Measurements from ENCODE around the gene TCHH.
A peak's percentile ranks its signal among the peaks of the same experiment; 100 is the strongest.
"Not testable (repeated sequence)": the region's sequence is repeated elsewhere in the genome, so short reads cannot be mapped to it uniquely, and the experiment has no call there.

TCHH gene

DNA sequence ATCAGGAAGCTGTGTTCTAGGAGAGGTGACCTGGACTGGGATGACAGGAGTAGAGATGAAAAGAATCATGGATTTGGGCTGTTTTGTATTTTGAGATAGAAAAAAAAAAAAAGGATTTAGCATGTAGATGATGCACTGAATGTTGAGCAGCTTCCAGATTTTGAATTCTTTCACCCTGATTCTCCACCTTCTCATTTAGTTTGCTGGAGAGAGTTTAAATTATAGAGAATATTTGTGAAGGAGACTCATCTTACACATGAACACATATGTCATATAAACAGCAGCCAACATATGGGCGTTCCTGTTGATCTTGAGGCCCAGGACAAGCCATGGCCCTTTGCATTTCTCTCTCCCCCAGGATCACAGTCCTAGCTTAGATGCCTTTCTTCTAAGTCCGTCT, 36.4 kb upstream of the TCHH start:
- in situ Hi-C loops (cut with MboI; ENCODE audit: low sequenced_read_pairs, unreplicated experiment), result no loop called here
- DNase-seq (ENCODE audit: low spot score), result no peak

DNA sequence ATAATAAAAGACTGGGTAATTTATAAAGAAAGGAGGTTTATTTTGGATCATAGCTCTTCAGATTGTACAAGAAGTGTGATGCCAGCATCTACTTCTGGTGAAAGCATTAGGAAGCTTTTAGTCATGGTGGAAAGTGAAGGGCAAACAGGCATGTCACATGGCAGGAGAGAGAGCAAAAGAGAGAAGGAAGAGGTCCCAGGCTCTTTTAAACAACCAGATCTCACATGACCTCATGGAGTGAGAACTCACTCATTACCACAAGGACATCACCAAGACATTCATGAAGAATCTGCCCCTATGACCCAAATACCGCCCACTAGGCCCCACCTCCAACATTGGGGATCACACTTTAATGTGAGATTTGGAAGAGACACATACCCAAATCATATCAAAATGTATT, 33.7 kb upstream of the TCHH start:
- TF ChIP-seq, protein P1, sequence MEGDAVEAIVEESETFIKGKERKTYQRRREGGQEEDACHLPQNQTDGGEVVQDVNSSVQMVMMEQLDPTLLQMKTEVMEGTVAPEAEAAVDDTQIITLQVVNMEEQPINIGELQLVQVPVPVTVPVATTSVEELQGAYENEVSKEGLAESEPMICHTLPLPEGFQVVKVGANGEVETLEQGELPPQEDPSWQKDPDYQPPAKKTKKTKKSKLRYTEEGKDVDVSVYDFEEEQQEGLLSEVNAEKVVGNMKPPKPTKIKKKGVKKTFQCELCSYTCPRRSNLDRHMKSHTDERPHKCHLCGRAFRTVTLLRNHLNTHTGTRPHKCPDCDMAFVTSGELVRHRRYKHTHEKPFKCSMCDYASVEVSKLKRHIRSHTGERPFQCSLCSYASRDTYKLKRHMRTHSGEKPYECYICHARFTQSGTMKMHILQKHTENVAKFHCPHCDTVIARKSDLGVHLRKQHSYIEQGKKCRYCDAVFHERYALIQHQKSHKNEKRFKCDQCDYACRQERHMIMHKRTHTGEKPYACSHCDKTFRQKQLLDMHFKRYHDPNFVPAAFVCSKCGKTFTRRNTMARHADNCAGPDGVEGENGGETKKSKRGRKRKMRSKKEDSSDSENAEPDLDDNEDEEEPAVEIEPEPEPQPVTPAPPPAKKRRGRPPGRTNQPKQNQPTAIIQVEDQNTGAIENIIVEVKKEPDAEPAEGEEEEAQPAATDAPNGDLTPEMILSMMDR (IDR thresholded peaks at IDR 0.05; ENCODE audit: borderline replicate concordance, control extremely low read depth, extremely low read depth, insufficient read depth, missing control alignments), result no peak
- in situ Hi-C loops (cut with MboI; ENCODE audit: low sequenced_read_pairs, unreplicated experiment), result no loop called here

More for the DNA sequence above, 36.4 kb upstream of the TCHH start:
- TF ChIP-seq, protein P1 (IDR thresholded peaks at IDR 0.05; ENCODE audit: borderline replicate concordance, control extremely low read depth, extremely low read depth, insufficient read depth, missing control alignments), result no peak

DNA sequence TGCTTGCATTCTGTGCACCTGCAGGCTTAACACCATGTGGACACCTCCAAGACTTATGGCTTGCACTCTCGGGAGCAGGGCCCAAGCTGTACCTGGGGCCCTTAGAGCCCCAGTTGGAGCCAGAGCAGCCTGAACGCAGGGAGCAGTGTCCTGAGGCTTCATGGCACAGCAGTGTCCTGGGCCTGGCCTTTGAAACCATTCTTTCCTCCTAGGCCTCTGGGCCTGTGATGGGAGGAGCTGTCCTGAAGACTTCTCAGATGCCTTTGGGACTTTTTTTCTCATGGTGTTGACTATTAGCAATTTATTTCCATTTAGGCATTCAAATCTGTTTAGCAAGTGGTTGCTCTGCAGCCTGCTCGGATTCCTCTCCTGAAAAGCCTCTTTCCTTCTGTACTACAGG, 32.8 kb upstream of the TCHH start:
- in situ Hi-C loops (cut with MboI; ENCODE audit: low sequenced_read_pairs, unreplicated experiment), result no loop called here
- no peak for DNase-seq (ENCODE audit: low spot score)
- TF ChIP-seq, protein P1 (IDR thresholded peaks at IDR 0.05; ENCODE audit: borderline replicate concordance, control extremely low read depth, extremely low read depth, insufficient read depth, missing control alignments), result no peak

More for the DNA sequence above, 33.7 kb upstream of the TCHH start:
- no peak for DNase-seq (ENCODE audit: low spot score)

DNA sequence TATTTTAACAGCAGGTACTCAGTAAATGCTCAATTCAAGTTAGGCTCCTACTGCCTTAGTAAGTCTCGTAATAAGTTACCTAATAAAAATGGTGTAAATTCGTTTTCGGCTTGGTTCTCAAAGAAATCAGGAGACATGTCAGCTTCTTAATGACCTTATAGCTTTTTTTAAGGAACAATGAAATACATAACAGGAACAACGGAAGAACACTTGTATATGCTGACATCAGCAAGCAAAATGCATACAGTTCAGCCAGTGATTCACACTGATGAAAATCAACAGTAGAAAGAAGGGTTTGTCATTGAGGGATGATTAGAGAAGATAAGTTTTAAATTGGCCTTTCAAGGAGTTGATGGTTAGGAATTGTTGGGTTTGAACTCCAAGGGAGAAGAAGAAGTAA, 30.5 kb upstream of the TCHH start:
- no peak for DNase-seq (ENCODE audit: low spot score)
- in situ Hi-C loops (cut with MboI; ENCODE audit: low sequenced_read_pairs, unreplicated experiment), result no loop called here
- TF ChIP-seq, protein P1 (IDR thresholded peaks at IDR 0.05; ENCODE audit: borderline replicate concordance, control extremely low read depth, extremely low read depth, insufficient read depth, missing control alignments), result no peak

DNA sequence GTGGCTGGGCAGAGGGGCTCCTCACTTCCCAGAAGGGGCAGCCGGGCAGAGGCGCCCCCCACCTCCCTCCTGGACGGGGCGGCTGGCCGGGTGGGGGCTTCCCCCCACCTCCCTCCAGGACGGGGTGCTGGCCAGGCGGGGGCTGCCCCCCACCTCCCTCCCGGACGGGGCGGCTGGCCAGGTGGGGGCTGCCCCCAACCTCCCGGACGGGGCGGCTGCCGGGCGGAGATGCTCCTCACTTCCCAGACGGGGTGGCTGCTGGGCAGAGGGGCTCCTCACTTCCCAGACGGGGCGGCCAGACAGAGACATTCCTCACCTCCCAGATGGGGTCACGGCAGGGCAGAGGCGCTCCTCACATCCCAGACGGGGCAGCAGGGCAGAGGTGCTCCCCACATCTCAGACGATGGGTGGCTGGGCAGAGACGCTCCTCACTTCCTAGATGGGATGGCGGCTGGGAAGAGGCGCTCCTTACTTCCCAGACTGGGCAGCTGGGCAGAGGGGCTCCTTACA, 29.5 kb upstream of the TCHH start:
- in situ Hi-C loops (cut with MboI; ENCODE audit: low sequenced_read_pairs, unreplicated experiment); DNase-seq (ENCODE audit: low spot score): not testable (repeated sequence)

DNA sequence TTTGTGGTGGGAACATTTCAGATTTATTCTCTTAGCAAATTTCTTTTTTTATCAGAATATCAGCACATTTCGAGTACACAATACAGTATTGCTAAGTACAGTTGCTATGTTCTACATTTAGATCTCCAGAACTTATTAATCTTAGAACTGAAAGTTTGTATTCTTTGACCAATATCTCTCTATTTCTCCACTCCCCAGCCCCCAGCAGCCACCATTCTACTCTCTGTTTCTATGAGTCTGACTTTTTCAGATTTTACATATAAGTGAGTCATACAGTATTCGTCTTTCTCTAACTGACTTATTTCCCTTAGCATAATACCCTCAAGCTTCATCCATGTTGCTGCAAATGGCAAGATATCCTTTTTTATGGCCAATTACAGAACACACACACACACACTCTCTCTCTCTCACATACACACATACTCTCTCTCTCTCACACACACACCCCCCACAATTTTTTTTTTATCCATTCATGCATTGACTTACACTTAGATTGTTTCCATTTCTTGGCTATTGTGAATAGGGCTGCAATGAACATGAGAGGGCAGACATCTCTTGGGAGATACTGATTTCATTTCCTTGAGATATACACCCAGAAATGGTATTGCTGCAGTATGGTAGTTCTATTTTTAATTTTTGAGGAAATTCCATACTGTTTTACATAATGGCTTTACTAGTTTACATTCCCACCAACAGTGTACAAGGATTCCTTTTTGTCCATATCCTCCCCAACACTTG, 28.1 kb upstream of the TCHH start:
- in situ Hi-C loops (cut with MboI; ENCODE audit: low sequenced_read_pairs, unreplicated experiment), result no loop called here
- peak; percentile 26 for DNase-seq (ENCODE audit: low spot score)
- TF ChIP-seq, protein P1 (IDR thresholded peaks at IDR 0.05; ENCODE audit: borderline replicate concordance, control extremely low read depth, extremely low read depth, insufficient read depth, missing control alignments), result no peak

DNA sequence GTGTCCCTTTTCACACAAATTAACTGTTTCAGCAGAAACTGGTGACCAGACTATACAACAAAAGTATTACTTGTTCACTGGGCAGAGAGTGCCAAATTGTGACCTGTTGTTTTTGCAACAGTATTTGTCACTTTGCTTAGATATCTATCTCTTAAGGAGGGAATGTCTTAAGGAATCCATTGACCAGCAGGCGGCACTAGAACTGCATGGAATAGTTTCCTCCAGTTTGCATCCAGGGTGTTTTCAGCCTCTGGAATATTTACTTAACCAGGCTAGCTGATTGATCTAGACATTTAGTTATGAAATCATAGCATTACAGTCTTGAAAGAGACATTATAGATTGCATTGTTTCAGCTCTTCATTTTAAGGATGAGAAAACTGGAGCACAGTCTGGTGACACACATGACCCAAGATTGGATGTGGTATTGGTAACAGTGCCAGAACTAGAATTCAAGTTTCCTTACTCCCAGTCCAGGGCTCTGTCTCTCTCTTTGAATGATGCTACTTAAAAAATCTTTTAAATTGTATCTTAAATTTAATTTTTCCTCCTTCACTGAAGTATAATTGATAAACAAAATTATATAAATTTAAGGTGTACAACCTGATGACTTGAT, 26.8 kb upstream of the TCHH start:
- TF ChIP-seq, protein P1 (IDR thresholded peaks at IDR 0.05; ENCODE audit: borderline replicate concordance, control extremely low read depth, extremely low read depth, insufficient read depth, missing control alignments), result peak; percentile 52
- in situ Hi-C loops (cut with MboI; ENCODE audit: low sequenced_read_pairs, unreplicated experiment), result no loop called here
- peak; percentile 19 for DNase-seq (ENCODE audit: low spot score)
